Osteocyte (in vitro differentiated cells): ENCODE measurements around the gene ZDHHC1. TPM values are rescaled to one million over a fixed set of nuclear protein-coding genes. Genes with fewer than 3 reads are reported as not detected.

Source experiments
- DNase-seq: peaks from one replicate; pipeline ENCODE4 v3.0.0; 2021; ENCODE audit warnings: mixed read lengths; ENCODE audit not compliant: unreplicated experiment; ENCODE audit errors: extremely low spot score
- H3K27ac Mint-ChIP-seq: one replicate; pipeline ENCODE4 v1.8.0; 2021; ENCODE audit warnings: mild to moderate bottlenecking, mixed read lengths; ENCODE audit not compliant: unreplicated experiment
- H3K27me3 Mint-ChIP-seq: one replicate; pipeline ENCODE4 v1.8.0; 2021; ENCODE audit warnings: mixed read lengths; ENCODE audit not compliant: unreplicated experiment
- H3K36me3 Mint-ChIP-seq: one replicate; pipeline ENCODE4 v1.8.0; 2021; ENCODE audit warnings: mixed read lengths; ENCODE audit not compliant: unreplicated experiment
- H3K4me1 Mint-ChIP-seq: one replicate; pipeline ENCODE4 v1.8.0; 2021; ENCODE audit warnings: mixed read lengths; ENCODE audit not compliant: unreplicated experiment
- H3K4me3 Mint-ChIP-seq: one replicate; pipeline ENCODE4 v1.8.0; 2021; ENCODE audit warnings: mild to moderate bottlenecking, moderate library complexity, mixed read lengths; ENCODE audit not compliant: unreplicated experiment
- H3K9me3 Mint-ChIP-seq: one replicate; pipeline ENCODE4 v1.8.0; 2021; ENCODE audit warnings: mixed read lengths; ENCODE audit not compliant: unreplicated experiment
- CTCF ChIP-seq: fragments of 200-600 bp; sonication (generic); IDR thresholded peaks from 2 replicates; pipeline ENCODE4 v1.5.0; 2021; ENCODE audit warnings: antibody characterized with exemption, mild to moderate bottlenecking, moderate library complexity
- total RNA-seq: library from RNA; stranded (reverse); gene quantifications from 2 replicates; pipeline ENCODE4 v1.2.1, GENCODE V29; 2021

The ZDHHC1 gene
- total RNA-seq, 1 donor from 2014 or later, result 15.4 TPM

GRCh38 chr16:67441271-67441753 lies 25.0 kb upstream of the ZDHHC1 start:
- no peak for TF ChIP-seq CTCF
- H3K36me3 Mint-ChIP-seq, result peaks cover 15% of the 10 kb centered on the region
- no peaks in the 10 kb centered on the region for H3K27me3 Mint-ChIP-seq
- no peak overlapping the region for H3K27ac Mint-ChIP-seq
- no peaks in the 10 kb centered on the region for H3K9me3 Mint-ChIP-seq
- peaks cover 6% of the 10 kb centered on the region for H3K4me1 Mint-ChIP-seq
- no peak for DNase-seq
- H3K4me3 Mint-ChIP-seq, result no peak overlapping the region

DNA sequence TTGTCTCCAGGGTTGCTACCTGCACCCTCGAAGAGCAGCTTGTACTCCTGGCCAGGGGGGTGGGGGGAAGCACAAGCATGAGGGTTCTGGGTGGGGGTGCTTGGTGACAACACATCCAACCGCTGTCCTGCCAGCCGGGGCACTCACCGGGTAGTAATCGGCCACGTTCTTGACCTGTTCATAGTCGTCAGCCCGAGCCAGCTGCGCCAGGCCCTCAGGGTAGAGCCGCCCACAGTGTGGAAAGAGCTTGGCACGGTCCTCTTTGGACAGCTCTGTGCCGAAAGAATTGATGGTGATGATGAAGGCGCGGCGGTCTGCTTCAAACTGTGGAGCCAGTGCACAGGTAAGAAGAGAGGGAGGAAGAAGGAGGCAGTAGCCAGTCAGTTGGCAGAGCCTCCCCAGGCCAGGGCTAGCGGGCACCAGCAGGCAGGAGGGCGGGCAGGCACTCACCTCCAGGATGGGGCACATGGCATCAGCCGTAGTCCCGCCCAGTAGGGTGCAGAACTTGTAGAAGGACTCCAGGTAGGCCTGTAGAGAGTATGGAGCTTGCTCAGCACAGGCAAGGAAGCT lies 22.6 kb upstream of the ZDHHC1 start:
- no peak for TF ChIP-seq CTCF
- no peaks in the 10 kb centered on the region for H3K9me3 Mint-ChIP-seq
- no peaks in the 10 kb centered on the region for H3K27me3 Mint-ChIP-seq
- H3K27ac Mint-ChIP-seq, result no peak overlapping the region
- no peak for DNase-seq
- peaks cover 15% of the 10 kb centered on the region for H3K36me3 Mint-ChIP-seq
- H3K4me3 Mint-ChIP-seq, result no peak overlapping the region
- H3K4me1 Mint-ChIP-seq, result peaks cover 4% of the 10 kb centered on the region

GRCh38 chr16:67438098-67438791 lies 22.0 kb upstream of the ZDHHC1 start:
- no peaks in the 10 kb centered on the region for H3K27me3 Mint-ChIP-seq
- no peaks in the 10 kb centered on the region for H3K9me3 Mint-ChIP-seq
- H3K4me3 Mint-ChIP-seq, result no peak overlapping the region
- no peak for DNase-seq
- H3K36me3 Mint-ChIP-seq, result peaks cover 13% of the 10 kb centered on the region
- TF ChIP-seq CTCF, result no peak
- no peak overlapping the region for H3K27ac Mint-ChIP-seq
- H3K4me1 Mint-ChIP-seq, result peaks cover 4% of the 10 kb centered on the region

GRCh38 chr16:67437513-67437912 lies 21.2 kb upstream of the ZDHHC1 start:
- Mint-ChIP-seq H3K4me1 (peaks cover 5% of the 10 kb centered on the region), H3K27me3 (no peaks in the 10 kb centered on the region), H3K9me3 (no peaks in the 10 kb centered on the region), H3K36me3 (peaks cover 13% of the 10 kb centered on the region), H3K4me3 (no peak overlapping the region), H3K27ac (no peak overlapping the region)
- no peak for DNase-seq
- no peak for TF ChIP-seq CTCF

GRCh38 chr16:67436640-67437193 lies 20.4 kb upstream of the ZDHHC1 start:
- H3K36me3 Mint-ChIP-seq, result peaks cover 13% of the 10 kb centered on the region
- no peak for TF ChIP-seq CTCF
- no peak overlapping the region for H3K4me3 Mint-ChIP-seq
- DNase-seq, result no peak
- H3K4me1 Mint-ChIP-seq, result peaks cover 5% of the 10 kb centered on the region
- no peaks in the 10 kb centered on the region for H3K27me3 Mint-ChIP-seq
- H3K9me3 Mint-ChIP-seq, result no peaks in the 10 kb centered on the region
- no peak overlapping the region for H3K27ac Mint-ChIP-seq
